ENCODE measurements around the gene DCAF17.

DNA sequence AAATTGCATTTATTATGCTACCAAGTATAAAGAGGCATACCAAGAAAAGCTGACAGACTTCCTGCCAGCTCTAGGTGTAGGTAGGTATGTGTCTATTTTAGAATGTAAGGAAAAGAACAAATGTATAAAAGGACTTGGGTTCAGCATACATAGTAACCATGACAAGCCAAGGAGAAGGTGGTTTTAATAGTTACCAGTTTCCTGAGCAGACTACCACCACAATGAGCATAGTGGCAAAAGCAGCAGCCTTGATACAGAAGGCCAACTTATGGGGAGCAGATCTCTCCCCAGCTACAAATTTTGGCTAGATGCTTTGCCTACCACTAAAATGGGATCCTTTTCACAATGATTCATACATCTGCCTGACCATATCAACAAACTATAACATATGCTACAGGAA, 34.7 kb upstream of the DCAF17 start:
- TF ChIP-seq, protein P1, sequence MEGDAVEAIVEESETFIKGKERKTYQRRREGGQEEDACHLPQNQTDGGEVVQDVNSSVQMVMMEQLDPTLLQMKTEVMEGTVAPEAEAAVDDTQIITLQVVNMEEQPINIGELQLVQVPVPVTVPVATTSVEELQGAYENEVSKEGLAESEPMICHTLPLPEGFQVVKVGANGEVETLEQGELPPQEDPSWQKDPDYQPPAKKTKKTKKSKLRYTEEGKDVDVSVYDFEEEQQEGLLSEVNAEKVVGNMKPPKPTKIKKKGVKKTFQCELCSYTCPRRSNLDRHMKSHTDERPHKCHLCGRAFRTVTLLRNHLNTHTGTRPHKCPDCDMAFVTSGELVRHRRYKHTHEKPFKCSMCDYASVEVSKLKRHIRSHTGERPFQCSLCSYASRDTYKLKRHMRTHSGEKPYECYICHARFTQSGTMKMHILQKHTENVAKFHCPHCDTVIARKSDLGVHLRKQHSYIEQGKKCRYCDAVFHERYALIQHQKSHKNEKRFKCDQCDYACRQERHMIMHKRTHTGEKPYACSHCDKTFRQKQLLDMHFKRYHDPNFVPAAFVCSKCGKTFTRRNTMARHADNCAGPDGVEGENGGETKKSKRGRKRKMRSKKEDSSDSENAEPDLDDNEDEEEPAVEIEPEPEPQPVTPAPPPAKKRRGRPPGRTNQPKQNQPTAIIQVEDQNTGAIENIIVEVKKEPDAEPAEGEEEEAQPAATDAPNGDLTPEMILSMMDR (tag by site-specific recombination; IDR thresholded peaks at IDR 0.05): no peak
- TF ChIP-seq ZNF670 (tag by site-specific recombination; IDR thresholded peaks at IDR 0.05; ENCODE audit: low read depth): no peak
- TF ChIP-seq GLI2 (tag by site-specific recombination; IDR thresholded peaks at IDR 0.05; ENCODE audit: borderline replicate concordance, low read depth): no peak
- no peak for TF ChIP-seq ZNF658 (tag by site-specific recombination; IDR thresholded peaks at IDR 0.05)
- TF ChIP-seq ZNF350 (tag by site-specific recombination; IDR thresholded peaks at IDR 0.05): no peak
- TF ChIP-seq ZNF404 (tag by site-specific recombination; IDR thresholded peaks at IDR 0.05): no peak
- no peak for TF ChIP-seq SETDB1 (IDR thresholded peaks at IDR 0.05; ENCODE audit: insufficient read length, low read length)
- no peak for TF ChIP-seq ZNF621 (tag by site-specific recombination; IDR thresholded peaks at IDR 0.05)

All from HEK293 (cell line).